GM18867 (cell line): ENCODE data around the gene EIF4E.

Source experiments
- ATAC-seq: cut with Tn5 transposase; IDR thresholded peaks from one replicate; pipeline ENCODE4 v1.9.1; 2021; ENCODE audit warnings: mild to moderate bottlenecking, moderate library complexity; ENCODE audit not compliant: unreplicated experiment

EIF4E gene, protein sequence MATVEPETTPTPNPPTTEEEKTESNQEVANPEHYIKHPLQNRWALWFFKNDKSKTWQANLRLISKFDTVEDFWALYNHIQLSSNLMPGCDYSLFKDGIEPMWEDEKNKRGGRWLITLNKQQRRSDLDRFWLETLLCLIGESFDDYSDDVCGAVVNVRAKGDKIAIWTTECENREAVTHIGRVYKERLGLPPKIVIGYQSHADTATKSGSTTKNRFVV

GRCh38 chr4:98928505-98929340, at the start of gene EIF4E:
Gene EIF4E (minus strand): TSS chr4:98929133. CDS start chr4:98929112, 21 bp downstream.
- ATAC-seq: peak; percentile 70

DNA sequence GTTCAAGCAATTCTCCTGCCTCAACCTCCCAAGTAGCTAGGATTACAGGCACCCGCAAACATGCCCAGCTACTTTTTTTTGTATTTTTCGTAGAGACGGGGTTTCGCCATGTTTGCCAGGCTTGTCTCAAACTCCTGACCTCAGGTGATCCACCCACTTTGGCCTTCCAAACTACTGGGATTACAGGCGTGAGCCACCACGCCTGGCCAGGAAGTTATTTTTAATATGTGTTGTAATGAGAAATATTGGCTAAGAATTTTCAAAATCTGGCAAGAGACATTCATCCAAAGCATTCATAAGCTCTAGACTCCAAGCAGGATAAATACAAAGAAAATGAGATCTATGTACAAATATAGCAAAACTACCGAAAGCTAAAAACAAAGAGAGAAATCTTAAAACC, 48.6 kb upstream of the EIF4E start:
- ATAC-seq: no peak

GRCh38 chr4:98976716-98977115, 47.8 kb upstream of the EIF4E start:
- no peak for ATAC-seq

DNA sequence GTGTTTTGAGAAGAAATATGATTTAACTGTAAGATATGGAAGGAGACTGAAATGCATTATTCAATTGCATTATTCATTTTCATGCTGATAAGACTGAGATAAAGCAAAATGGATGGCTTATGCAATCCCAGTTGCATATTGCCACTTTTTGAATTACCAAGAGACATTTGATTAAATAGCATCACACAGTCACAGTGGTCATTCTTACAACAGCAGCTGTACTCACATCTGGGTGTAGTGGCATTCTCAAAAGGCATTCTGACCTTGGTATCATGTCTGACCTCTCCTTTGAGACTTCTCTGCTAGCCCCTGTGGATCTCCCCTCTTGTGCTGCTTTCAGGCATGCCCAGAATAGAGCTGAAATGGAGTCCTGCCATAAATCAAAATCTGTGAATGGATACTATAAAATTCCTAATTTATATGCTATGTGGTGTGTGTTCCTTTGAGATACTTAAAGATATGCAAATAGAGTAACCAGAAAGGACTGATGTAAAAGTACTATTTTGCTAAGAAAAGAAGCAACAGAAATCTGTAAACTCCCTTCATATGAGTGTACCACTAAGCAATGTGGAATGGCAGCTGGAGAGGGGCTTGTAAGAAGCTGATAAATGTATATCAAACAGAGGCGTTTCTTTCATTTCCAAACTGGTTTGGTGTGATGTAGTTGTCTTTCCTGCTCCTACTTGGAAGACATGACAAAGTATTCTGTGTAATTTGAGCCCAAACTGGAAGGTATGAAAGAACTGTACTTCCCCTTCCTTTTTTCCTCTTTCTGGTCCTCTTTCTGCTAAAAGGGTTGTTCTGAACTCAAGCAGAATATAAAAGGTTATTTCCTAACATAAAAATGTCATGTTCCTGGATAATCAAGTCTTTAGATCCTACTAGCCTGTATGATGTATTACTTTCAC, 41.2 kb upstream of the EIF4E start:
- ATAC-seq: no peak

GRCh38 chr4:98967786-98968329, 38.9 kb upstream of the EIF4E start:
- no peak for ATAC-seq

DNA sequence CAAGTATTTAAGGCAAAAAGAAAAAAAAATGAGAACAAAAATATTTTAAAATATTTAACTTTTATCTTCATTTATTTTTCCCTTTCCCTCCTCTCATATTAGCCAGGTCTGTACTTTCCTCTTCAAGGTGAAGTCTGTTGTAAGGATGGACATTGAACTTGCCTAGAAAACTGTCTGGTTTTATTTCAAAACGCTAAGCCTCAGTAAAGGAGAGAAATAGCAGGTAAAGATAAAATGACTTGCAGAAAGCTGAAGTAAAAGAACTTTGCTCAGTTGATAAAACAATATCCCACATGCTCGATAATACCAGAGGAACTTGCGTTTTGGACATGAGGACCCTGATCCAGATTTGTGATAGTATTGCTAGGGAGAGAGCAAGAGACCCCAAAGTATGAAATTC, 38.0 kb upstream of the EIF4E start:
- no peak for ATAC-seq

DNA sequence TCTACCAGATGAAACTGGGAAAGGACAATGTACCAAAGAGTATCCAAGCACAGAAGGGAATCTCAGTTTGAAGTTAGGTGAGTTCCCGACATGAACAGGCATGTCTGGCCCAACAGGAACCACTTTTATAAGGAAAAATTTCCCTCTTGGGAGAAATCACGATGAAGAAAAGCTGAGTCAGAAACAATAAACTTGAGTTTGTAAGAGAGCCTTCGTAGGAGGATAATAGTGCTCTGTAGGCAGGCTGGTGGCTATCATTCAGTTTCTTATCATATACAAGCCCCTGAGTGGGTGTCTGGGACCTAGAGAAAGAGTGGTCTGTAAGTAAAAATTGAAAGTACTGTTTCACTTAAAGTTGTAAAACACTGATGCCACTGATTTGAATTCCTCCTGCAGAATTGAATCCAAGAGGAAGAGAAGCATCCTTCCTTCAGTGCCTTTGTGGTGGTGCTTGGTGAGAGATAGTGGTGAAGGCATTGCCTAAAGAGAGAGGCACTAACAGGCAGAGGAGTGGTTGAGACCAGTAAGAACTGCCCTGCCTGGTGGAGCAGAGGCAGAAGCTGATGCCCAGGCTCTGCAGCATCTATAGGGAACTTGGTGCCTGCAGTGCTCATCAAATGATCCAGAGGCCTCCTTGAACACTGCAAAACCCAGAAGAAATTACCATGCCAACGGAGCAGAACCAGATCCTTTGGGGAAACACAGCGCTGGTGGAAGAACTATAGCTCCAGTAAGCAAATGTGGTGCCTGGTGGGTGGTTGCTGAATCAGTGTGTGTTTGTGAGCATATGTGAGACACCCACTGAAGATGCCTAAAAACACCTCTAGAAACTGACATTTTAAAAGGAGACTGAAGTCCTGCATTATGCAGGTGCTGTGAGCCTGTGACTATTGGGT, 34.9 kb upstream of the EIF4E start:
- no peak for ATAC-seq

- ATAC-seq: no peak
These were observed 32.8 kb upstream of the EIF4E start for GRCh38 chr4:98961770-98962169.

DNA sequence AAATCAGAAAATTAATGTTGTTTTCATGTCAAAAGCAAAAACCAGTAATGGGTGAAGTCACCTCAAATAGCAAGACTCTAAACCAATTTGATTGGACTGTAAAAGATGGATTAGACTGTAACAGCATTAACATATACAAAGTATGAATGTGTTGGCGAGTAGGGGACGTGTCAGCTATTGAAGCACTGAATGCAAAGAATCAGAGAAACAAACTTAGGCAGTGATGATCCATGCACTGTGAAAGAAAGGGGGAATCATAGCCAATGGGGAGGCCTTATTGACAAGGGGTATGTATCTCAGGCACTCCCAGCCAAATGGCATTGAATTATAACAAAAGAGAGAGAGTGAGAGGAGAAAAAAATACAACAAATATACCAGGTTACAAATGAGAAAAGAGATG, 30.5 kb upstream of the EIF4E start:
- no peak for ATAC-seq

- ATAC-seq: no peak
These were observed 29.1 kb upstream of the EIF4E start for GRCh38 chr4:98958065-98958464.

GRCh38 chr4:98955229-98955628, 26.3 kb upstream of the EIF4E start:
- no peak for ATAC-seq

DNA sequence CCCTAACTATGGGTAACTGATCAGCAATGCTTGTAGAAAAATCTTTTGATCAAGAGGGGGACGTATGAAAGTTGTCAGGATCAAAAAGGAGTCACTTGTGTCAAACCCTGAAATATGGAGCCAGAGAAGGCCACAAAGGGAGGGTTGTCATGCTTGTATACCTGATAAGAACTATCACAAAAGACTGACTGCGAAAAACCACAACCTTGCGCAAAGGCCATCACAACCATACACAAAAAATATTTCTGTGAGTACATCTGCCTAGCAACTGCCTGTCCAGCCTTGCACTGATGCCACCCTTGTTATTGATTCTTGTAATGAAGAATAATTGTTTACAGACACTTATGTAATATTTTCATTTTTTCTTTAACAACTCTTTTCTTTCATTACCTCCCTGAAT, 22.8 kb upstream of the EIF4E start:
- no peak for ATAC-seq

GRCh38 chr4:98950925-98951324, 22.0 kb upstream of the EIF4E start:
- no peak for ATAC-seq

GRCh38 chr4:98946359-98946758, 17.4 kb upstream of the EIF4E start:
- no peak for ATAC-seq

GRCh38 chr4:98945297-98945850, 16.4 kb upstream of the EIF4E start:
- ATAC-seq: peak; percentile 78

- peak; percentile 44 for ATAC-seq
These were observed 11.0 kb upstream of the EIF4E start for GRCh38 chr4:98939892-98940298.

DNA sequence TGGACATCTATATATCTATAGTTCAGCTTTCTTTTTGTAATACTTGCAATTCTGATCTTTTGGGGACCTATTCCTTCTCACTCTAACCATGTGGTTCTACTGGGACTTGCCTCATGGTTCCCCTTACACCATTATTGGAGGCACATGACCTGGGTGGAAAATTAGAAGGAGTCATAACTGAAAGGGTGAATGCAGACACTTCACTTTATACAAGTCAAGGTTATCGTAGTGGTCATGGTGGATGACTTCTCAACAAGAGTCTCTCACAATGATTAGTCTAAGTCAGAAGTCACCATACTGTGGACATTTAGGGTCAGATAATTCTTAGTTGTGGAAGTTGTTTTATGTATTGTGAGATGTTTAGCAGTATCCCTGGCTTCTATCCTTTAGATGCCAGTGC, 10.5 kb upstream of the EIF4E start:
- ATAC-seq: peak; percentile 38

- peak; percentile 40 for ATAC-seq
These were observed 9.2 kb upstream of the EIF4E start for GRCh38 chr4:98937986-98938720.

DNA sequence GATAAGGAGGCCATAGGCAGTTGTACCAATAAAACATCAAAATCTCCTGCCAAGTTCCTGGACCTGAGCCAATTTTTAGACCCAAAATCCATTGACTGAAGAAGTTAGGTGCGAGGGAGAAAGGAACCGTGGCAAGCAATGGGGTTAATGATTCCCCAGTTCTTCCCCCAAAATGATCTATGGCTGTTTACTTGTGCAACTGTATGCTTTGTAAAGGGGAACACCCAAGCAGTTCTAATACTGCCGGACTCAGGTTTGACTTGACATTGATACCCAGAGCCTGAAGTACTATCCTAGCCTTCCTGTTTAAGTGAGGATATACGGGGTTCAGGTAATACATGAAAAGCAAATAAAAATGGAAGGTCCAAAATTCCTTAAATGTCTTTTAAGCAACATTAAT, 6.7 kb upstream of the EIF4E start:
- no peak for ATAC-seq
